Epithelial cell of proximal tubule (primary cell): ENCODE measurements around the gene RAPGEF5. TPM values are rescaled to one million over a fixed set of nuclear protein-coding genes. Genes with fewer than 3 reads are reported as not detected.

ENCODE experiments used
- DNase-seq: peaks from one replicate; pipeline ENCODE4 v3.0.0-alpha.2; 2011; ENCODE audit warnings: low read depth
- H3K4me3 ChIP-seq: 2 replicates; pipeline ENCODE4 v1.5.1; 2011; ENCODE audit warnings: low read depth, mild to moderate bottlenecking, low read length
- total RNA-seq: library from RNA; depleted of rRNA; stranded (reverse); fragments of >200 nt; gene quantifications from 2 replicates; pipeline ENCODE4 v1.2.3, GENCODE V29; 2015
- TF ChIP-seq, protein P1 (sequence below): conservative IDR thresholded peaks from 2 replicates; pipeline ENCODE4 v1.5.1; 2012; ENCODE audit warnings: low read depth, mild to moderate bottlenecking, low read length

RAPGEF5 gene
- total RNA-seq, 1 donor from 2014 or later = 8.3 TPM

DNA sequence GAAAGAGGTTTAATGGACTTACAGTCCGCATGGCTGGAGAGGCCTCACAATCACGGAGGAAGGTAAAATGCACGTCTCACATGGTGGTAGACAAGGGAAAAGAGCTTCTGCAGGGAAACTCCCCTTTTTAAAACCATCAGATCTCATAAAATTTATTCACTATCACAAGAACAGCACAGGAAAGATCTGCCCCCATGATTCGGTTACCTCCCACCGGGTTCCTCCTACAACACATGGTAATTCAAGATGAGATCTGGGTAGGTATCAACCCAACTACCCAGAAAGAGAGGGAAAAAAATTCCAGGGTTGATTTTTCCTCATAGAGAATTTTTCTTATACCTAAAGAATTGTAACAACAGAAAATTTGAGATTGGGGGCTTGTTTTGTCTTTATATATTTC, 13.9 kb downstream of the RAPGEF5 start:
- no peak for DNase-seq
- no peak overlapping the region for H3K4me3 ChIP-seq
- TF ChIP-seq, protein P1, sequence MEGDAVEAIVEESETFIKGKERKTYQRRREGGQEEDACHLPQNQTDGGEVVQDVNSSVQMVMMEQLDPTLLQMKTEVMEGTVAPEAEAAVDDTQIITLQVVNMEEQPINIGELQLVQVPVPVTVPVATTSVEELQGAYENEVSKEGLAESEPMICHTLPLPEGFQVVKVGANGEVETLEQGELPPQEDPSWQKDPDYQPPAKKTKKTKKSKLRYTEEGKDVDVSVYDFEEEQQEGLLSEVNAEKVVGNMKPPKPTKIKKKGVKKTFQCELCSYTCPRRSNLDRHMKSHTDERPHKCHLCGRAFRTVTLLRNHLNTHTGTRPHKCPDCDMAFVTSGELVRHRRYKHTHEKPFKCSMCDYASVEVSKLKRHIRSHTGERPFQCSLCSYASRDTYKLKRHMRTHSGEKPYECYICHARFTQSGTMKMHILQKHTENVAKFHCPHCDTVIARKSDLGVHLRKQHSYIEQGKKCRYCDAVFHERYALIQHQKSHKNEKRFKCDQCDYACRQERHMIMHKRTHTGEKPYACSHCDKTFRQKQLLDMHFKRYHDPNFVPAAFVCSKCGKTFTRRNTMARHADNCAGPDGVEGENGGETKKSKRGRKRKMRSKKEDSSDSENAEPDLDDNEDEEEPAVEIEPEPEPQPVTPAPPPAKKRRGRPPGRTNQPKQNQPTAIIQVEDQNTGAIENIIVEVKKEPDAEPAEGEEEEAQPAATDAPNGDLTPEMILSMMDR = no peak

DNA sequence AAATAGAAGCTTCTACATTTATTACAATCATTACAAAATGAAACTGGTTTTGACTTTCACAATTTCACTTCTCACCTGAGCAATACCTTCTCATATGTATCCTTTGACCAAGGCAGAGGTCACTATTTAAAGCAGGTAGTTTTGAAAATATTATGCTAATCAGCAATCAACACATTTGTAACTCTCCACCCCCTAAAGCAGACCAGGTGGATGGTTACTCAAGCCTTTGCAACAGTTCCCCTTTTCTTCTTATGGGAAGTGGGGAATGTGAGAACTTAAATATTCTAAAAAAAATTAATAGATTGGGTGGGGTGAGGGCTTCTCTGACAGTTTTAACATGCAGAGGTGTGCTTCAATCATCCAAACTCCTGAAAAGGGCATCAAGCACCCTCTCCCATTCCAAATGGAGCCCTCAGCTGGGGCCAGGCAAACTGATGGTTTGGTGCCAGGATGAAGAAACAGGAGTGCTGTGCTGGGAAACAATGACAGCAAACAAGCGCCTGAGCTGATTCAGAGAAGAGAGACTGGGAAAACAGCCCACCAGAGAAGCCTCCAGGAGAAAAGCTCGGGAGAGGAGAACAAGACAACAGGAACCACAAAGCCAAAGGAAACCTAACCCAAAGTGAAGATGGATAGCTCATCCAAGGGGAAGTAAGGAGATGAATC, 17.1 kb downstream of the RAPGEF5 start:
- H3K4me3 ChIP-seq = no peak overlapping the region
- DNase-seq = no peak
- TF ChIP-seq, protein P1 = no peak

DNA sequence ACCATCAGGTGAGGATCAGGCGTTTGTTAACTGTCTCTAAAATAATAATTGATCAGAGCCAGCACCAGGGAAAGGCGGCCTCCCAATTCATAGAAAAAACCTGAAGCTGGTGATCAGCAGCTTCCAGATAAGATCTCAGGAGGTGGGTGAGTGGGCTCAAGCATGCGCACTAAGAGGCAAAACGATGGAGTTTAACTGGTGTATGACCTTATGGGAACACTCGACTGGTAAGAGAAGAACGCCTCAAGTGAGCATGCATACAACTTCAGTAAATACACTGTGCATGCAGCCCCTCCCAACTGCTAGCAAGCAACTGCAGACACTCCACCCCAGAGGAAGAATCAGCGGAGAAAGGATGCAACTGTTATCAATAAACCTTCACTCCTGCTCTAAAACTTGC, 18.1 kb downstream of the RAPGEF5 start:
- H3K4me3 ChIP-seq = no peak overlapping the region
- TF ChIP-seq, protein P1 = no peak

DNA sequence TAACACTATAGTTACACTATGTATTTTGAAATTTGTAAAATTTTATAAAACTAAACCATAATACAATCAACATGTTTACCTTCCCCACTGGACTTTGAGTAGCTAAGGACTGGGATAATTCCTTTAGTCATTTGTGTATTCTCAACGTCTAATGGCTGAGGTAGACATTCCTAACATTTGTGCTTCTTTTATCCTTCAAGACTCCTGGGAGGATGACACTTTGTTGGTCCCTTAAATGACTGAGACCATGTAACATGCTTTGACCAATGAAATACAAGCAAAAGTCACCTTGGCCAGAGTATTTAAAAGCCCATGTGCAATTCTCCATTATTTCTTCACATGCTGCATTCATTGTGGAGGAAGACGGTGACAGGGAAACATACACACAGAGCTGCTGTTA, 18.5 kb downstream of the RAPGEF5 start:
- no peak for DNase-seq
- TF ChIP-seq, protein P1 = no peak
- no peak overlapping the region for H3K4me3 ChIP-seq

More for the DNA sequence above, 18.1 kb downstream of the RAPGEF5 start:
- no peak for DNase-seq

DNA sequence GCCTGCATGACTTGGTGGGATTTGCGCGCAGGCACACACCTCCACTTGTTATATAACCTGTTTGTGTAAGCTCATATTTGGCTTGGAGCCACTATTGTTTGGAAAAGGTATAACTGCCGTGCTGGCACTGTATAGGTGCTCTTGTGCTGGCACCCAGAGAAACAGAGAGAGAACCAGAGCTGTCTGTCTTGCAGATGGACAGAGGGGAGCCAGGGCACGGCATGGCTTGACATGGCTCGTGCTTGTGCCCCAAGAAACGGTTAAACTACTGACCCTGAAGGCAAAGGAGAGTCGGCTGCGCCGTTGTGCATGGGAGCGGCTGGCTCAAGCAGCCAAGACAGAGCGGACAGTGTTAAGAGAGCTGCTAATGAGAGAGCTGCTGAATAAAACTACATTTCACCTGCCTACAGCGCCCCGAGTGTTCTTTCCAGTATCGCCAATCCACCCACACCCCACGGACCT, 23.2 kb downstream of the RAPGEF5 start:
- no peak overlapping the region for H3K4me3 ChIP-seq
- no peak for DNase-seq
- TF ChIP-seq, protein P1 = no peak

DNA sequence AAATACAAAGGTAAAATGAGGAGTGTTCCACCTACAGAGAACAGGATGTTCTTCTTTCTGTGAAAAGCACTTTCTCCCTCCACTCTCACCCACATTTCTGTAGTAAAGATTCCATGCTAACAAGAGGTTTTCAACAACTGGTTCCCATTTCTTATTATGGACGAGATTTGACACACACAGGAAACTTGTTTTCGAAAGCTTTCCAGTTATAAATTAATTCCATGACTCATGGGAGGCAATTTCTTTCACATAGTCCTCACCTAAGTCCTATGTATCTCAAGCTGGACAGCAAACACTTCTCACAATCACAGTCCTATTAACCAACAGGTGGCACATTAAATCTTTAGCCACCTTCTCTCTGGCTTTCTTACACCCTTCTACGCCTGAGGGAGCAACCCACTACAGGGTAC, 24.5 kb downstream of the RAPGEF5 start:
- DNase-seq = peak; percentile 93
- TF ChIP-seq, protein P1 = peak; percentile 18
- peak overlapping the region; percentile 15 for H3K4me3 ChIP-seq

DNA sequence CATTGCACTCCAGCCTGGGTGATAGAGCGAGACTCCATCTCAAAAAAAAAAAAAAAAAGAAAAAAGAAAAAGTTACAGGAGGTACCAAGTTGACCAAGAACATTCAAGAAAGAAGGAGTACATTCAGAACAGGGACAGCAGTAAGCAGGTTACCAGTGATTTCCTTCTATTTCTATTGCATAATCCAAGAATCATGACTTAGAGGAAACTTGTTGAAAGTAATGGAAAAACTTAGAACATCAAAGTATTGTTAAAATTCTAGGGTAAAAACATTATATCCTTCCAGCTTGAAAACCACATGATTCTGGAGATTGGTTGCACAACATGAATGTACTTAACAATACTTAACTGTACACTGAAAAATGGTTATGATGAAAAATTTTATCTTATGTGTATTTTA, 25.2 kb downstream of the RAPGEF5 start:
- DNase-seq = no peak
- TF ChIP-seq, protein P1 = no peak
- no peak overlapping the region for H3K4me3 ChIP-seq
